GM19238 (cell line): ENCODE measurements around the gene FRMPD2.
"Not testable (repeated sequence)": the region's sequence is repeated elsewhere in the genome, so short reads cannot be mapped to it uniquely, and the experiment has no call there.

Experiments
- DNase-seq: peaks from one replicate; pipeline ENCODE4 v3.0.0; 2011; ENCODE audit warnings: low spot score; ENCODE audit not compliant: insufficient read length

FRMPD2 gene

GRCh38 chr10:48233559-48234005 lies 40.9 kb downstream of the FRMPD2 start:
- no peak for DNase-seq

- no peak for DNase-seq
Observed at GRCh38 chr10:48232717-48233447, 41.6 kb downstream of the FRMPD2 start.

DNA sequence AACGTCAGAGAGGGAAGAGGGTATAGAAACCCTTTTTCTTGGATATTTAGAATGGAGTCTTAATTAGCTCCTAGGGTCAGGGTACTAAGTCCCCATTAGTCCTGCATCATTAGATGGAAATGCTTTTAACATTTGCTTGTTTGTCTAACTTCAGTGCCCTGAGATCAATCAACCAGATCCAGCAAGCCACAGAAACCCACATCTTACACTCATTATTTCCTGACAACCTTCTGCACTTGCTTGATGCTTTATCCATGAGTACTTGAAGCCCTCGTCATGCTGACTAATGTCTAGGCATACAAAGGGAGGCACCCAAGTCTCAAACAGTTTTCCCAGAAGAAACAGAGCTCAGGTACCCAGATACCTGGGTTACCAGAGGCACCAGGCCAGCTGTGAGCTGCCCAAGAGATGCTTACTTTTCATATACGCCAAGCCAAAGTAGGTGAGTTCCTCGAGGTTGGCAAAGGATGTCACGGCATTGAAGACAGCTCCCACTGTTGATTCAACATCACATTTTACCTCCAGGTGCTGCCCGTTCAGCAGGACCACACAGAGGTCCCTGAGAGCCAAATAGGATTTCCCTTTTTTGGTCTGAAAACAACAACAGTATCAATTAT lies 42.7 kb downstream of the FRMPD2 start:
- DNase-seq: no peak

DNA sequence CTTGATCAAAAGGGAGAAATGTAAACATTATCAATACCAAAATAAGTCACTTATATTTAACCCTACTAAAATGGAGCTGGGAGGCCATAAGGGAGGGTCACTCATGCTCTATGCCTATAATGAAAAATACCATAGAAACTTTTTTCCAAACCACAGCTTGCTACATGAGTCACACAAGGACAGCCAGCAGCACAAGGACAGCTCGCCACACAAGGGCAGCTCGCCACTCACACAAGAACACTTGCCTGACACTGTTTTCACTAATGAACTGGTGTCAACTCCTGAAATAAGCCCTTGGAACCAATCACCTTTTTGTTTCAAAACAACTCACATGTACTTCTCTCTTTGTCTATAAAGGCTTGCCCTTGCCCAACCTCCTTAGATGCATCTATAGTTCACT lies 43.3 kb downstream of the FRMPD2 start:
- no peak for DNase-seq

DNA sequence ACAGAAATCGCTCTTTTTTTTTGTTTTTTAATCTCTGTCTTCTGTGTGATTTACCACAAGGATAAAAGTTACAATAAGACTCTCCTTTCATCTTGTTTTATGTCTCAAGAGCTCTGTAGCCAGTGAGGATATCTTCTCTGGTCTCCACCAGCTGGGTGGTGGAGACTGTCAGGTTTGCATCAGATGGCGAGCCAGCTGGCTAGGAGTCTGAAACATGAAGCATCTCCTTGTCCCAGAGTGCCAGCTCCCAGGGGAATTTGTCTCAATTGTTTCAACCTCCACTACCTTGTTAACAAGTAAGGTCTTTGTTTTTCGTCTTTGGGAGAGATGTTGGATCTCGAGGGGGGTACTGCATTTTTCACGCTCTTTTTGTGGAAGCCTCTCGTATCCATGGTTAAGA lies 47.3 kb downstream of the FRMPD2 start:
- DNase-seq: no peak

- DNase-seq: no peak
Observed at GRCh38 chr10:48224979-48225560, 49.4 kb downstream of the FRMPD2 start.

GRCh38 chr10:48224296-48224695 lies 50.2 kb downstream of the FRMPD2 start:
- no peak for DNase-seq

- no peak for DNase-seq
Observed at GRCh38 chr10:48221814-48222213, 52.7 kb downstream of the FRMPD2 start.

GRCh38 chr10:48221031-48221430 lies 53.5 kb downstream of the FRMPD2 start:
- not testable (repeated sequence) for DNase-seq

GRCh38 chr10:48219194-48219593 lies 55.3 kb downstream of the FRMPD2 start:
- DNase-seq: no peak

GRCh38 chr10:48216744-48217143 lies 57.8 kb downstream of the FRMPD2 start:
- DNase-seq: no peak

DNA sequence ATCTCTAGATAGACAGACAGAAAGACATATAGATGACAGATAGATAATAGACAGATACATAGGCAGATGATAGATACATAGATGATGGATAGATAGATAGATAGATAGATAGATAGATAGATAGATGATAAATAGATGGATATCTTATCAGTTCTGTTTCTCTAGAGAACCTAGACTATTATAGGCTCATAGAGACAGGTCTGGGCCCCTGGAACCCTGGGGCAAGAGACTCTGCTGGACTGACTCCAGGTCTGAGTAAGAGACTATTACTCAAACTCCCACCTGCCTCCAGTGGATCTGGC lies 58.3 kb downstream of the FRMPD2 start:
- DNase-seq: no peak

DNA sequence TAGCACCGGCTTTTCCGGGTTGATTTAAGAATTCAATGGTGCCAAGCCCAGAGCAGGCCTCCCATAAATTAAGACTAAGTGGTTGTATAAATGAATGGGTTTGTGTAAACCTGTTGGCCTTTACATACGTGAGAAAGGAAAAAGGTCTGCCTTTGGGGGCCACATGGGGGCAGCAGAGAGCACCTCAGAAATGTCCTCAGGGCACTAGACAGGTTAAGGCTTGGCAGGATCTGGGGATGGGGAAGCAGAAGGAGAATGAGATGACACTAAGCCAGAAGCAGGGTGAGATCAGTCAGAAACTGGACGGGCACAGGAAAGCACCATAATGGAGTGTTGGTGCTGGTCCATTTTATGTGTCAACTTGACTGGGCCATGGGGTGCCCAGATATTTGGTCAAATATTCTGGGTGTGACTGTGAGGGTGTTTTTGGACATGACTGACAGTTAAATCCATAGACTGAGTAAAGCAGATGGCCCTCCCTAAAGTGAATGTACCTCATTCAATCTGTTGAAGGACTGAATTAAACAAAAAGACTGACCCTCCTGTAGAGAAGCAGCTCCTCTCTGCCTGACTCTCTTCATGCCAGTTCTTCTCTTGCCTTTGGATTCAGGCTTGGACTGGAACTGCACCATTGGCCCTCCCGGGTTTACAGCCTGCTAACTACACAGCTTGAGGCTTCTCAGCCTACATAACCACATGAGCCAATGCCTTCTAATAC lies 58.9 kb downstream of the FRMPD2 start:
- DNase-seq: peak; percentile 23

GRCh38 chr10:48214716-48215485 lies 59.6 kb downstream of the FRMPD2 start:
- DNase-seq: no peak

DNA sequence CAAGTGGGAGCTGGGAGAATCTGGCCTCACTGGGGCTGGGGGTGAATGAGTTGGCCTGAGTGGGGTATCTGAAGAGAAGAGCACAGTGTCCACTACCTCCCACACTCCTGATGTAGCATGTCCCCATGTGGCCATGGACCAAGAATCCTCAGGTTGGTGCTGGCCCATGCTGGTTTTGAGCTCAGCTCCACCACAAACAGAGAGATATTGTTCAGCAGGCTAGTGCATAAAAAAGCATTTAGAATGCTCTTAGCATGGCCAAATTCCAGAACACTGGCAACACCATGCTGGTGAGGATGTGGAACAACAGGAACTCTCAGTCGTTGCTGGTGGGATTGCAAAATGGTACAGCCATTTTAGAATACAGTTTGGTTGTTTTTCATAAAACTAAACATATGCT lies 61.4 kb downstream of the FRMPD2 start:
- no peak for DNase-seq

GRCh38 chr10:48211777-48212176 lies 62.7 kb downstream of the FRMPD2 start:
- no peak for DNase-seq

- DNase-seq: no peak
Observed at GRCh38 chr10:48210966-48211365, 63.5 kb downstream of the FRMPD2 start.

DNA sequence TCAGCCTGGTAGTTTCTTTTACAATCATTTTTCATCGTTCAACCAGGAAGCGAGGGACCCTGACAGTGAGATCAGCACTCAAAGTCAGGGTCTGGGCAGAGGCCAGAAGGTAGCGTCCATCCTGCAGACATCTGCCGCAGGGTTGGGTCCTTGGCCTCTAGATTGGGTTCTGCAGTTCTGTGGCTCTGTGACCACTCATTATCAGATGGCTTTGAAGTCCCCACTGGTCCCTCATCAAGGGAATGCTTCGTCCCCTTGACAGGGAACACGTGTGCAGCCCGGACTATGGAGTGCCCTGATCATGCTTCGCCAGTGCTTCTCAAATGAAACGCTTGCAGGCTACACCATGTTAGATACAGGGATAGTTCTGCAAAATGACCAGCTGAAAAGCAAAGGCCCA lies 64.1 kb downstream of the FRMPD2 start:
- no peak for DNase-seq

DNA sequence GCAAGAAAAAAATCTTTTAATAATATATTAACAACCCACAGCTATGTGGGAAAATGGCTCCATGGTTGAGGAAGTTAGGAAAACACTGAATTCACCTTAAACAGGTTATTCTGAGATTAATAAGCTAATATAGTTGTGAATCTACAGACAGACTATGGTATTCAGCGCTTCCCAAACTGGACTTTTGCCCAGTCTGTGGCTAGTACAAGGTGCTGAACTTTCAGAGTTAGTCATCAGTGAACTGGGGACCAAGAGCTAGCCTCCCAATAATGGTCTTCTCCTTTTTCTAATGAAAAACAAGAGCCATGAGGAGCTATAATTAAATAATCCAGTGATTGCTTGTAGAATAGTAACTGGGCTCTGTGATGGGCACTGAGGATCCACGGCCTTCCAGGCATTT lies 65.3 kb downstream of the FRMPD2 start:
- DNase-seq: no peak

DNA sequence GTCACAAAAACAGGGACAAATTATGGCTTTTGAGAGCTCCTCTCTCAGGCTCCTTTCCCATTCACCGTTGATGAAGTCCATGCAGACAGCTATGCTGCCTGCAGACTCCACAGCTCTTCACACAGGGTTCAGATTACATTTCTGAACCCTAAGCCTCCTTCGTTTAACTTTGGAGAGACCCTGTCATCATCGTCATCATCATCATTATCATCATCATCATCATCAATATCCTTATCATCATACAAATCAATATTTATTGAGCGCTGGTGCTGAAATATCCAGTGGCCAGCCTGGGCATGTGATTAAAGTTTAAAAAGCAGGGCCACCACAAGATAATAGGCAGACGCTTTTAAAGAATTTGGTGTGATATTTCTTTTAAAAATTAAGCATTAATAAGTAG lies 66.6 kb downstream of the FRMPD2 start:
- DNase-seq: no peak

DNA sequence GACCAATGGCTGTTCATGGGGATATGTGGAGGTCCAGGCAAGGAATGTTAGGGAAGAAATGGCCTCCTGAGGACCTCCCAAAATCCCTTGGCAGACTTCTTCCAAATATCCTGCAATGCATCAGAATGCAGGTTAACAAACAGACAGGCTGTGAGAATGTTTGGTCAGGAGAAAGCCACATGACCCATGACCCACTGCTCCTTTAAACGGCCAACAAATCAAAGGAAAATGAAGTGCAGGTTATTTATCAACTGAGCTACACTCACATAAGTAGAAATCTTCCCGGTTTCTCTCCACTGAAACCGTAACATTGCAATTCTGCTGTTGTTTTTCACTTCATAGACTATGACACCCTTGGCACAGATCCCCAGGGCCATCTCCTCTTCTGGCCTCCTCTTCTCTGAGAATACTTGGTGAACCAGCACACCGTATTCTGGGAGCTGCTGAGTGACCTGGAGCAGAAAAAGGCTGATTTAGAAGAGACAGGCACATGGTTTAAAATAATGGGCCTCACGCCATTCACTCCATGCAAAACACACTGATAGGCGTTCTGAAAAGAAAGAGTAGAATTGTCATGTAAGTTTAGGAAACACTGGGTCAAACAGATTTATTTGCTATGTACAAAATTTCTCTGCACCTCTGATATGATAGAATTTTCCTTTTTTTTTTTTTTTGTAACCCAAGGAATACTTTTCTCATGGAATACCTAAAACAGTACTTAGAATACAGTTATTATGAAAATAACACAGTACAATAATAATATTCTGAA lies 67.8 kb downstream of the FRMPD2 start:
- DNase-seq: no peak
